HG02588 (cell line): Measurements from ENCODE around the gene FAM187B.
A peak's percentile ranks its signal among the peaks of the same experiment; 100 is the strongest.
"Not testable (repeated sequence)": the region's sequence is repeated elsewhere in the genome, so short reads cannot be mapped to it uniquely, and the experiment has no call there.

Experiments
- ATAC-seq: cut with Tn5 transposase; IDR thresholded peaks from one replicate; pipeline ENCODE4 v1.9.1; 2021; ENCODE audit warnings: mild to moderate bottlenecking, moderate library complexity; ENCODE audit not compliant: unreplicated experiment

FAM187B gene

GRCh38 chr19:35213663-35214632 is 14.6 kb downstream of the FAM187B start:
- peak; percentile 55 for ATAC-seq

- no peak for ATAC-seq
These were observed 16.3 kb downstream of the FAM187B start for GRCh38 chr19:35212241-35212640.

- no peak for ATAC-seq
These were observed 16.9 kb downstream of the FAM187B start for GRCh38 chr19:35211545-35212230.

- no peak for ATAC-seq
These were observed 18.9 kb downstream of the FAM187B start for GRCh38 chr19:35209646-35210045.

- ATAC-seq, result no peak
These were observed 20.4 kb downstream of the FAM187B start for GRCh38 chr19:35208121-35208520.

GRCh38 chr19:35207391-35207871 is 21.1 kb downstream of the FAM187B start:
- ATAC-seq, result no peak

- ATAC-seq, result no peak
These were observed 21.7 kb downstream of the FAM187B start for GRCh38 chr19:35206855-35207254.

GRCh38 chr19:35206379-35206778 is 22.2 kb downstream of the FAM187B start:
- no peak for ATAC-seq

GRCh38 chr19:35205733-35206323 is 22.7 kb downstream of the FAM187B start:
- peak; percentile 17 for ATAC-seq

GRCh38 chr19:35204799-35205732 is 23.5 kb downstream of the FAM187B start:
- peak; percentile 80 for ATAC-seq

- ATAC-seq, result no peak
These were observed 25.5 kb downstream of the FAM187B start for GRCh38 chr19:35202722-35203688.

GRCh38 chr19:35199481-35199880 is 29.1 kb downstream of the FAM187B start:
- no peak for ATAC-seq

GRCh38 chr19:35196861-35197260 is 31.7 kb downstream of the FAM187B start:
- not testable (repeated sequence) for ATAC-seq

- ATAC-seq, result no peak
These were observed 32.7 kb downstream of the FAM187B start for GRCh38 chr19:35195830-35196229.

- ATAC-seq, result no peak
These were observed 34.2 kb downstream of the FAM187B start for GRCh38 chr19:35194012-35194984.

- ATAC-seq, result no peak
These were observed 43.7 kb downstream of the FAM187B start for GRCh38 chr19:35184884-35185283.

- ATAC-seq, result no peak
These were observed 44.3 kb downstream of the FAM187B start for GRCh38 chr19:35184267-35184666.

- ATAC-seq, result no peak
These were observed 47.2 kb downstream of the FAM187B start for GRCh38 chr19:35181387-35181786.
